NCI-H510A (cell line): ENCODE measurements around the gene PPEF1.
A peak's percentile ranks its signal among the peaks of the same experiment; 100 is the strongest.

ENCODE experiments used
- DNase-seq: peaks from one replicate; lab custom pipeline; 2025; lab: John Stamatoyannopoulos, UW

The PPEF1 gene

GRCh38 chrX:18707426-18708049, at the start of gene PPEF1:
Gene PPEF1 (plus strand): TSS chrX:18707645. CDS start chrX:18707781, 136 bp downstream.
- no peak for DNase-seq

- DNase-seq: no peak
Observed at GRCh38 chrX:18661273-18661672, 46.2 kb upstream of the PPEF1 start.

- no peak for DNase-seq
Observed at GRCh38 chrX:18664947-18665346, 42.5 kb upstream of the PPEF1 start.

GRCh38 chrX:18666614-18667013, 40.8 kb upstream of the PPEF1 start:
- DNase-seq: no peak

GRCh38 chrX:18668071-18668835, 39.2 kb upstream of the PPEF1 start:
- no peak for DNase-seq

- no peak for DNase-seq
Observed at GRCh38 chrX:18672008-18672407, 35.4 kb upstream of the PPEF1 start, which contains the start of gene RS1. Gene RS1 (minus strand): TSS chrX:18672108. CDS start chrX:18672068, 40 bp downstream.

GRCh38 chrX:18674417-18674787, 33.0 kb upstream of the PPEF1 start:
- peak; percentile 29 for DNase-seq

- DNase-seq: peak; percentile 29
Observed at GRCh38 chrX:18674788-18675735, 32.4 kb upstream of the PPEF1 start.

GRCh38 chrX:18676050-18676449, 31.4 kb upstream of the PPEF1 start:
- DNase-seq: no peak

GRCh38 chrX:18676470-18676869, 31.0 kb upstream of the PPEF1 start:
- DNase-seq: peak; percentile 12

GRCh38 chrX:18677161-18677869, 30.1 kb upstream of the PPEF1 start:
- no peak for DNase-seq

- DNase-seq: no peak
Observed at GRCh38 chrX:18681996-18682395, 25.4 kb upstream of the PPEF1 start.

- no peak for DNase-seq
Observed at GRCh38 chrX:18682979-18683387, 24.5 kb upstream of the PPEF1 start.

GRCh38 chrX:18687856-18688495, 19.5 kb upstream of the PPEF1 start:
- no peak for DNase-seq

- no peak for DNase-seq
Observed at GRCh38 chrX:18691431-18691830, 16.0 kb upstream of the PPEF1 start.

GRCh38 chrX:18692541-18692940, 14.9 kb upstream of the PPEF1 start:
- DNase-seq: no peak

- DNase-seq: no peak
Observed at GRCh38 chrX:18696653-18697052, 10.8 kb upstream of the PPEF1 start.

GRCh38 chrX:18698737-18699650, 8.5 kb upstream of the PPEF1 start:
- DNase-seq: no peak

- no peak for DNase-seq
Observed at GRCh38 chrX:18701621-18702361, 5.7 kb upstream of the PPEF1 start.
